Prostate gland (tissue), 2 donors: ENCODE results near the gene SLC1A2. TPM values are rescaled to one million over a fixed set of nuclear protein-coding genes. Genes with fewer than 3 reads are reported as not detected.

Experiments used
- DNase-seq: peaks from one replicate; pipeline ENCODE4 v3.0.0-alpha.2; 2019; ENCODE audit warnings: low spot score
- H3K27ac ChIP-seq, 2 donors: fragments of 200-600 bp; sonication (generic); 2 replicates each; pipeline ENCODE4 v1.5.1; 2017 to 2019
- H3K27me3 ChIP-seq: fragments of 200-600 bp; sonication (generic); replicated peaks from 2 replicates; pipeline ENCODE4 v1.5.1; 2019; ENCODE audit not compliant: insufficient read depth
- H3K36me3 ChIP-seq, 2 donors: fragments of 200-600 bp; sonication (generic); 1 replicate in 1 of 2; 2 replicates in 1 of 2; pipeline versions ENCODE4 v1.5.1 to v1.8.1; 2017 to 2019
- H3K4me1 ChIP-seq: fragments of 200-600 bp; sonication (generic); replicated peaks from 2 replicates; pipeline ENCODE4 v1.5.1; 2019
- H3K4me3 ChIP-seq, 2 donors: fragments of 200-600 bp; sonication (generic); 2 replicates each; pipeline ENCODE4 v1.5.1; 2017 to 2019
- H3K9me3 ChIP-seq: fragments of 200-600 bp; sonication (generic); 2 replicates; pipeline ENCODE4 v1.5.1; 2017
- POLR2A ChIP-seq: fragments of 450-650 bp; IDR thresholded peaks from one replicate; pipeline ENCODE4 v1.6.1; 2016; ENCODE audit warnings: antibody characterized with exemption, mild to moderate bottlenecking
- POLR2AphosphoS5 ChIP-seq: sonication (generic); formaldehyde crosslinking; IDR thresholded peaks from one replicate; pipeline ENCODE4 v1.6.1; 2017; ENCODE audit warnings: antibody characterized with exemption
- WGBS: methylation state at CpG from one replicate; pipeline ENCODE4 v1.1.5; 2018; 5-methylcytosine and 5-hydroxymethylcytosine counted together
- intact Hi-C: fragments of 100-400 bp; cut with DNase I; formaldehyde crosslinking; loops from one replicate; pipeline ENCODE4 v1.14.2; 2022
- total RNA-seq, 2 donors: library from RNA; depleted of rRNA; stranded (reverse); fragments of >200 nt; gene quantifications; one replicate each; pipeline ENCODE4 v1.1.0, GENCODE V29; 2016
- TF ChIP-seq, protein P1 (sequence below), 4 experiments: fragments of 200-600 bp in 2 of 4; fragments of 450-650 bp in 2 of 4; sonication (generic) in 2 of 4; IDR thresholded peaks; 1 replicate in 3 of 4; 2 replicates in 1 of 4; pipeline ENCODE4 v1.5.1; 2016 to 2019; ENCODE audit warnings: antibody characterized with exemption in 4 of 4, mild to moderate bottlenecking in 2 of 4, moderate library complexity in 2 of 4

Gene SLC1A2
- total RNA-seq, 2 donors from 2014 or later: 0.82 to 1.5 TPM

DNA sequence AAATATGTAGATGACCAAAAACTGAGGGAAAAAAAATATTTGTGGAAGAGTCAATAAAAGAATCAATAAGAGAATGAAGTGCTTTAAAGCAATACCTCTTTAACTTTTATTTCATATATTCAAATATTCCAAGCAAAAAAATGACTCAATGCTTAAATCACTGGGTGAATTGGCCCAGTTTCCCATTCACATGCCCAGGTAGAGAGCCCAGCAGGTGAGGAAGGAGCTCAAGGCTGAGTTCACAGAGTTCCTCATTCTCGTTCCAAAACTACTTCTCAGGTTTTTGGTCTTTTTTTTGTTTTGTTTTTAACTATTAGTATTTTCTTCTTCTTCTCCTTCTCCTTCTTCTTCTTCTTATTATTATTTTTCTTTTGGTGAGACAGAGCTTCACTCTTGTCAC lies 30.2 kb downstream of the SLC1A2 start:
- Histone ChIP-seq H3K4me3 (no peak overlapping the region), H3K36me3 (no peaks in the 10 kb centered on the region), H3K4me1 (no peaks in the 10 kb centered on the region), H3K27me3 (no peaks in the 10 kb centered on the region), H3K9me3 (no peaks in the 10 kb centered on the region), H3K27ac (peak overlapping the region; percentile 59 to 84)
- intact Hi-C loops: no loop called here
- 76% methylated on average over 1 of the region's 1 CpG for WGBS
- no peak for DNase-seq
- TF ChIP-seq, protein P1, sequence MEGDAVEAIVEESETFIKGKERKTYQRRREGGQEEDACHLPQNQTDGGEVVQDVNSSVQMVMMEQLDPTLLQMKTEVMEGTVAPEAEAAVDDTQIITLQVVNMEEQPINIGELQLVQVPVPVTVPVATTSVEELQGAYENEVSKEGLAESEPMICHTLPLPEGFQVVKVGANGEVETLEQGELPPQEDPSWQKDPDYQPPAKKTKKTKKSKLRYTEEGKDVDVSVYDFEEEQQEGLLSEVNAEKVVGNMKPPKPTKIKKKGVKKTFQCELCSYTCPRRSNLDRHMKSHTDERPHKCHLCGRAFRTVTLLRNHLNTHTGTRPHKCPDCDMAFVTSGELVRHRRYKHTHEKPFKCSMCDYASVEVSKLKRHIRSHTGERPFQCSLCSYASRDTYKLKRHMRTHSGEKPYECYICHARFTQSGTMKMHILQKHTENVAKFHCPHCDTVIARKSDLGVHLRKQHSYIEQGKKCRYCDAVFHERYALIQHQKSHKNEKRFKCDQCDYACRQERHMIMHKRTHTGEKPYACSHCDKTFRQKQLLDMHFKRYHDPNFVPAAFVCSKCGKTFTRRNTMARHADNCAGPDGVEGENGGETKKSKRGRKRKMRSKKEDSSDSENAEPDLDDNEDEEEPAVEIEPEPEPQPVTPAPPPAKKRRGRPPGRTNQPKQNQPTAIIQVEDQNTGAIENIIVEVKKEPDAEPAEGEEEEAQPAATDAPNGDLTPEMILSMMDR (IDR thresholded peaks at IDR 0.05): no peak
- TF ChIP-seq POLR2AphosphoS5: no peak
- no peak for TF ChIP-seq POLR2A

DNA sequence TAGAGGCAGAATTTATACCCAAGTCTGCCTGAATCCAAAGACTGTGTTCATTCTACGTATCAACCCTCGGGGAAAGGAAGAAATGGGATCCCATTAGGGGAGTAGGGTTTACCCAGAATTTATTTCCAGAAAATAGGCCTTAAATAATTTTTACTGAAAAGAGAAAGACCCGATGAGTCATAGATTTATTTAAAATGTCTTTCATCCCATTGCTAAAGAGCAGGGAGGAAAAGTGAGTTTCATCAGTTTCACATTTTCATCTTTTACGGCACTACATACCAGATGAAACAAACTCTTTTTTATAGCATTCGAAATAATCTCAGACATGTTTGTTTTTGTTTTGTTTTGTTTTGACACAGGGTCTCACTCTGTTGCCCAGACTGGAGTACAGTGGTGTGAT lies 31.3 kb downstream of the SLC1A2 start:
- H3K4me1 ChIP-seq: no peaks in the 10 kb centered on the region
- TF ChIP-seq POLR2AphosphoS5 (no peak), POLR2A (no peak)
- TF ChIP-seq, protein P1 (IDR thresholded peaks at IDR 0.05): no peak
- intact Hi-C loops: no loop called here
- peak overlapping the region in 1 of 2 donors; percentile 84 for H3K27ac ChIP-seq
- 85% methylated on average over 5 of the region's 5 CpGs for WGBS
- H3K36me3 ChIP-seq: no peaks in the 10 kb centered on the region
- H3K4me3 ChIP-seq: no peak overlapping the region
- no peaks in the 10 kb centered on the region for H3K27me3 ChIP-seq
- no peaks in the 10 kb centered on the region for H3K9me3 ChIP-seq
- DNase-seq: no peak

DNA sequence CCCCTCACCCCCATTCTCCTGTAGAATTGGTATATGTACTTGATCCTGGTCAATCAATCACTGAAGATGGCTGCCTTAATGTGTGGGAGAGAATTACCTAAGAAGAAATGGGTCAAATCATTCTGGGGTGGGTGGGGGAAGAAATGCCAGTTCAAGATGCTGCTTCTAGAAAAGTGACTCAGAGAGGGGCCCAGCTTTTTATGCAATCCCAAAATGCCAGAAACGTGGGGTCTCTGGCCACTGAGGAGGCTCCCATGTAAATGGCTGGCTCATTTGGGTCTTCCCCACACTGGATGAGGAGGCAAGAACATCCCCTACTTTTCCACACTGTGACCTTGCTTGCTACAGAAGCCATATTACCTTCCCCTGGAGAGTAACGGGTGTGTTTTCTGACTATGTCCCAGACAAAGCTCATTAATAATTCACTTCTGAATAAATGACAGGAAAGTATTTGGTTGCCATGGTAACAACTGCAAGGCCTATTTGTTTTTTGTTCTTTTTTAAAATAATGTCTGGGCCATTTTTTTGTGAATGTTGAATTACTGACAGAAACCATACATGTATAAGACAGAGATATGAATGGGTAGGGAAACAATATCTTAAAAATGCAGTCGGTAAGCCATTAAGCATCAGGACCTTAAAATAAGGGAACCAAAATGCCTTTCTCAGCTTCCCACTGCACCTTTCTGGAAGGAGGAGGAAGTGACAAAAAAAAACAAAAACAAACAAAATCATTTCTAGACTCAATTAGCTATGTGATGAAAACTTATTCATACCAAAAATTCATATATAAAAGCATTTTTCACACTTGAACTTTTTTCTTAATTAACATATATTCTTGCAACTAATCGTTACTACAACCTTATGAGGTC lies 32.0 kb downstream of the SLC1A2 start:
- H3K9me3 ChIP-seq: no peaks in the 10 kb centered on the region
- 50% methylated on average over 4 of the region's 4 CpGs for WGBS
- peak overlapping the region in 1 of 2 donors; percentile 84 for H3K27ac ChIP-seq
- DNase-seq: no peak
- TF ChIP-seq, protein P1 (IDR thresholded peaks at IDR 0.05): peak in 1 of 4 experiments; percentile 58
- TF ChIP-seq POLR2AphosphoS5: no peak
- intact Hi-C loops: no loop called here
- H3K36me3 ChIP-seq: no peaks in the 10 kb centered on the region
- no peaks in the 10 kb centered on the region for H3K27me3 ChIP-seq
- no peaks in the 10 kb centered on the region for H3K4me1 ChIP-seq
- H3K4me3 ChIP-seq: no peak overlapping the region

DNA sequence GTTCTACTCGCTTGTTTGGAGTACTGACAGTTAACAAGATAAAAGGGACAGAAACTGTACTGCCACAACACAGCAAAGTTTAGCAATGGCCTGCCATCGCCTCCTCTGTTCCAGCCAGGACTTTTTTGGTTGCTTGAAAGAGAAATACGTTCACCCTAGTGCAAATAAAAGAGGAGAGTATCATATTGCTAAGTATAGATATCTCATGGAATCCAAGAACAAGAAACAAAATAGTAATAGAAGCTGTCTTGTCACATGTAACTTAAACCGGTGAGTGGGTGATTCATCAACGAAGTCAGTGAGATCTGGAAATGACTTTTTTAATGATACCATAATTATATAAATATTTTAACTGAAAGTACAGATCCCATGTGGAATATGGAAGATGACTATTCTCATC lies 35.4 kb downstream of the SLC1A2 start:
- Histone ChIP-seq H3K36me3 (no peaks in the 10 kb centered on the region), H3K27ac (no peak overlapping the region), H3K4me1 (no peaks in the 10 kb centered on the region), H3K27me3 (no peaks in the 10 kb centered on the region), H3K4me3 (no peak overlapping the region), H3K9me3 (no peaks in the 10 kb centered on the region)
- TF ChIP-seq POLR2AphosphoS5 (no peak), POLR2A (no peak)
- TF ChIP-seq, protein P1 (IDR thresholded peaks at IDR 0.05): no peak
- no peak for DNase-seq
- WGBS: 74% methylated on average over 5 of the region's 5 CpGs
- intact Hi-C loops: no loop called here
